Cardiac muscle cell (in vitro differentiated cells and primary cell): Measurements from ENCODE around the gene MT1E. TPM values are rescaled to one million over a fixed set of nuclear protein-coding genes. Genes with fewer than 3 reads are reported as not detected.

ENCODE experiments used
- DNase-seq, 2 donors: peaks; one replicate each; pipeline versions ENCODE4 v3.0.0 to v3.0.0-alpha.2; 2010 to 2017; ENCODE audit warnings: low read depth in 1 of 2, low spot score in 1 of 2
- H3K27ac ChIP-seq: fragments of 200-600 bp; sonication (generic); 2 replicates; pipeline ENCODE4 v1.5.1; 2016
- H3K27me3 ChIP-seq: fragments of 200-600 bp; sonication (generic); 2 replicates; pipeline ENCODE4 v1.6.0; 2016; ENCODE audit warnings: control low read depth
- H3K36me3 ChIP-seq: fragments of 200-600 bp; sonication (generic); 2 replicates; pipeline ENCODE4 v1.5.1; 2016; ENCODE audit warnings: control low read depth
- H3K4me1 ChIP-seq: fragments of 200-600 bp; sonication (generic); 2 replicates; pipeline ENCODE4 v1.8.1; 2017; ENCODE audit warnings: low read depth, mild to moderate bottlenecking, mixed run types
- H3K4me3 ChIP-seq: fragments of 200-600 bp; sonication (generic); 2 replicates; pipeline ENCODE4 v1.5.1; 2016; ENCODE audit warnings: mild to moderate bottlenecking
- H3K9me3 ChIP-seq: fragments of 200-600 bp; sonication (generic); 2 replicates; pipeline ENCODE4 v1.5.1; 2017; ENCODE audit warnings: low read depth, mild to moderate bottlenecking, control low read depth
- polyA plus RNA-seq: library from polyadenylated mRNA; unstranded; fragments of >200 nt; fragmentation: Nextera tagmentation; extraction: Ambion mirVana; gene quantifications from 2 replicates; pipeline ENCODE4 v1.2.1, GENCODE V29; 2016
- total RNA-seq: library from RNA; depleted of rRNA; stranded (reverse); fragments of >200 nt; gene quantifications from 2 replicates; pipeline ENCODE4 v1.2.3, GENCODE V29; 2016
- TF ChIP-seq, protein P1 (sequence below): IDR thresholded peaks from 2 replicates; pipeline ENCODE4 v1.5.1; 2012; ENCODE audit warnings: low read depth, mild to moderate bottlenecking, low read length

The MT1E gene
- total and polyA plus RNA-seq, 2 experiments from 2014 or later = 3.6 to 4.7 TPM

- no peak overlapping the region for H3K4me3 ChIP-seq
- peaks cover 5% of the 10 kb centered on the region for H3K4me1 ChIP-seq
- no peak overlapping the region for H3K27ac ChIP-seq
- no peaks in the 10 kb centered on the region for H3K9me3 ChIP-seq
- no peak for DNase-seq
- TF ChIP-seq, protein P1, sequence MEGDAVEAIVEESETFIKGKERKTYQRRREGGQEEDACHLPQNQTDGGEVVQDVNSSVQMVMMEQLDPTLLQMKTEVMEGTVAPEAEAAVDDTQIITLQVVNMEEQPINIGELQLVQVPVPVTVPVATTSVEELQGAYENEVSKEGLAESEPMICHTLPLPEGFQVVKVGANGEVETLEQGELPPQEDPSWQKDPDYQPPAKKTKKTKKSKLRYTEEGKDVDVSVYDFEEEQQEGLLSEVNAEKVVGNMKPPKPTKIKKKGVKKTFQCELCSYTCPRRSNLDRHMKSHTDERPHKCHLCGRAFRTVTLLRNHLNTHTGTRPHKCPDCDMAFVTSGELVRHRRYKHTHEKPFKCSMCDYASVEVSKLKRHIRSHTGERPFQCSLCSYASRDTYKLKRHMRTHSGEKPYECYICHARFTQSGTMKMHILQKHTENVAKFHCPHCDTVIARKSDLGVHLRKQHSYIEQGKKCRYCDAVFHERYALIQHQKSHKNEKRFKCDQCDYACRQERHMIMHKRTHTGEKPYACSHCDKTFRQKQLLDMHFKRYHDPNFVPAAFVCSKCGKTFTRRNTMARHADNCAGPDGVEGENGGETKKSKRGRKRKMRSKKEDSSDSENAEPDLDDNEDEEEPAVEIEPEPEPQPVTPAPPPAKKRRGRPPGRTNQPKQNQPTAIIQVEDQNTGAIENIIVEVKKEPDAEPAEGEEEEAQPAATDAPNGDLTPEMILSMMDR = no peak
- H3K36me3 ChIP-seq = no peaks in the 10 kb centered on the region
- peaks cover 100% of the 10 kb centered on the region for H3K27me3 ChIP-seq
Observed at GRCh38 chr16:56639045-56639444, 13.5 kb downstream of the MT1E start.

DNA sequence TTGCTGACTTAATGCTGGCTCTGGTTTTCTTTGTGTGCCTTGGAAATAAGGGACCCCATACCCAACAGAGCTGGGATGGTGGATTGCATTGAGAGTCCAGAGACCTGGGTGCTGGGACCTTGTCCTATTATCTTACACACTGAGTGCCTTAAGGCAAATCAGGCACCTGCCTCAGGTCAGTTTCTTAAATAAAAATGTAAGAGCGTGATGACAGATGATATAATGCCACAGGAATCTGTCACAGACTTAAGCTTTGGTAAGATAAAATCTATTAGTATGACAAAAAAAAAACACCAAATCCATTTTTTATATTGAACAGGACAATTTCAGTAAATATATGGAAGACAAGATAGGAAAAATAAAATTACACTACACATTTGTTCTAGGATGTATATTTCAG lies 14.5 kb downstream of the MT1E start:
- TF ChIP-seq, protein P1 = no peak
- no peak overlapping the region for H3K27ac ChIP-seq
- H3K36me3 ChIP-seq = no peaks in the 10 kb centered on the region
- no peaks in the 10 kb centered on the region for H3K9me3 ChIP-seq
- H3K4me3 ChIP-seq = no peak overlapping the region
- H3K27me3 ChIP-seq = peaks cover 100% of the 10 kb centered on the region
- no peak for DNase-seq
- H3K4me1 ChIP-seq = peaks cover 5% of the 10 kb centered on the region

DNA sequence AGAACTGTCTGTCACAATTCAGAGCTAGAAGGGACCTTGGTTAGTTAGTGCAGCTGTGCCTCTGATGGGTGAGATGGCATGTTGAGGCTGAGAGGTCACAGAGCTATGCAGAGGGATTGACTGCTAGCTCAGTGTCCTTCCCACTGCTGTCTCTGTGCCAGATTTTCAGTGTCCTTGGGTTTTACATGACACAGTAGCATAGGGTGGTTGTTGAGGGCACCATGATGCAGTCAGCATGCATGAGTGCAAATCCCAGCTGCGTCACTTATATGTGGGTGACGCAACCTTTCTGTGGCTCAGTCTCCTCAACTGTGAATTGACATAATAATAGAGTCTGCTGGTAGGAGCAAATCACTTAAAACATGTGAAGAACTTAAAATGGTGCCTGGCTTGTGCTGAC lies 15.6 kb downstream of the MT1E start:
- TF ChIP-seq, protein P1 = no peak
- H3K9me3 ChIP-seq = no peaks in the 10 kb centered on the region
- H3K36me3 ChIP-seq = no peaks in the 10 kb centered on the region
- H3K27ac ChIP-seq = no peak overlapping the region
- H3K4me3 ChIP-seq = no peak overlapping the region
- H3K4me1 ChIP-seq = peaks cover 5% of the 10 kb centered on the region
- no peak for DNase-seq
- H3K27me3 ChIP-seq = peaks cover 100% of the 10 kb centered on the region

DNA sequence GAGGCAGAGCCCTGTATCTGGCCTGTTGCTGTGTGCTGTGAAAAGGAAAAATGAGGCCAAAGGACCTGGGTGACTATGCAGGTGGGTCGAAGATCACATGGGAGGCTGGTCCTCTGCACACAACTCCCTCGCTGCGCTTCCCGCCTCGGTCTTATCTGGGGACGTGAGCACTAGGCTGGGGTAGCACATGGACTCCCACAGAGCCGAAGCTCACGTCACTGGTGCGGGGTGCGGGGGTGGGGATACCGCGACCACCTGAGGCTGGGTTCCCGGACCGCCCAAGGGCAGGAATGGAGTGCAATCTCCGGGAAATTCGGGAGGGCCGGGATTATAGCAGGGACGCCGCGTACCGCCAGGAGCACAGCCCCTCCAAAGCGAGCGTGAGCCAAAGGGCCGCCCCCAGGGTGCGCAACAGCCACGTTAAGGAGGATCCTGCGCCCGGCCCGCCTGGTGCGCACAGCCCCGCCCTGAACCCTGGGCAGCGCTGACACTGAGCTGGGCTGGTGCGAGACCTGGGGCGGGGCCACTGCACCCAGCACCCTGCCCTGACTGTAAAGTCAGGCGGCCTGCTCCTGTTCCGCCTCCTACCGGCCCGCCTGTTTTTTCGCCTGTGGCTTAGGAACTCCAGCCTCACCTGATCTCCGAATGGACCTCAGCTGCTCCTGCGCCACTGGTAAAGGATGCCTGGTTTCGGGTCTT lies 17.6 kb downstream of the MT1E start:
- DNase-seq = peak; percentile 39 to 70
- Histone ChIP-seq H3K36me3 (no peaks in the 10 kb centered on the region), H3K27me3 (peaks cover 100% of the 10 kb centered on the region), H3K27ac (no peak overlapping the region), H3K9me3 (no peaks in the 10 kb centered on the region), H3K4me3 (no peak overlapping the region), H3K4me1 (peaks cover 5% of the 10 kb centered on the region)
- TF ChIP-seq, protein P1 = peak; percentile 46

GRCh38 chr16:56643833-56644232 lies 18.3 kb downstream of the MT1E start:
- no peaks in the 10 kb centered on the region for H3K36me3 ChIP-seq
- no peak for DNase-seq
- peaks cover 100% of the 10 kb centered on the region for H3K27me3 ChIP-seq
- TF ChIP-seq, protein P1 = peak; percentile 14
- no peaks in the 10 kb centered on the region for H3K9me3 ChIP-seq
- H3K4me3 ChIP-seq = no peak overlapping the region
- peaks cover 5% of the 10 kb centered on the region for H3K4me1 ChIP-seq
- H3K27ac ChIP-seq = no peak overlapping the region

DNA sequence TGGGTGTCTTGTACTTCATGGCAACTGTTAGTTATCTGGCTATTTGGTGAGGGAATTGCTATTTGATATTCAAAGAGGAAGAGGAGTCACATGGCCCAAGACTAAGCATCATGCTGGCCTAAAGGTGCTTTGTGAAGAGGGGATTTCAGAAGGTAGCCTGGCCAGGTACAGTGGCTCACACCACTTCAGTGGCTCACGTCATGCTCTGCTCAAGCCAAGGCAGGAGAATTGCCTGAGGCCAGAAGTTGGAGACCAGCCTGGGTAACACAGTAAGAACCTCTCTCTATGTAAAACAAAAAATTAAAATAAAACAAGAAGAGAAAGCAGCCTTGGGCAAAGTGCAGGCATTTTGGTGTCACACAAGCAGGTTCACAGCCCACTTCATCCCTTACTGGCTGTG lies 19.7 kb downstream of the MT1E start:
- TF ChIP-seq, protein P1 = no peak
- H3K27me3 ChIP-seq = peaks cover 100% of the 10 kb centered on the region
- no peak overlapping the region for H3K27ac ChIP-seq
- peaks cover 5% of the 10 kb centered on the region for H3K4me1 ChIP-seq
- H3K36me3 ChIP-seq = no peaks in the 10 kb centered on the region
- DNase-seq = no peak
- H3K9me3 ChIP-seq = no peaks in the 10 kb centered on the region
- H3K4me3 ChIP-seq = no peak overlapping the region
